ENCODE data around the gene SLC28A3. TPM values are rescaled to one million over a fixed set of nuclear protein-coding genes. Genes with fewer than 3 reads are reported as not detected.
A peak's percentile ranks its signal among the peaks of the same experiment; 100 is the strongest.
"Not testable (repeated sequence)": the region's sequence is repeated elsewhere in the genome, so short reads cannot be mapped to it uniquely, and the experiment has no call there.

SLC28A3 gene
- total RNA-seq, result 0.32 and 0.43 TPM in 2 replicates

- no peak for DNase-seq (ENCODE audit: low read depth)
- no peak for TF ChIP-seq CTCF (IDR thresholded peaks at IDR 0.05; ENCODE audit: insufficient read depth, low read depth, low read length)
- no peak within 1 kb of the TSS for H3K4me3 ChIP-seq (ENCODE audit: low read depth, low read length)
These were observed at the start of gene SLC28A3 for GRCh38 chr9:84340535-84340934. Gene SLC28A3, minus strand, starts transcription at chr9:84340758. Its CDS starts 125 bp downstream, at chr9:84340633.

GRCh38 chr9:84390254-84390653, 49.7 kb upstream of the SLC28A3 start:
- not testable (repeated sequence) for DNase-seq (ENCODE audit: low read depth)

GRCh38 chr9:84387821-84388220, 47.3 kb upstream of the SLC28A3 start:
- TF ChIP-seq CTCF (IDR thresholded peaks at IDR 0.05; ENCODE audit: insufficient read depth, low read depth, low read length), result no peak

More at GRCh38 chr9:84390254-84390653, 49.7 kb upstream of the SLC28A3 start:
- not testable (repeated sequence) for H3K4me3 ChIP-seq (ENCODE audit: low read depth, low read length)

GRCh38 chr9:84386753-84387152, 46.2 kb upstream of the SLC28A3 start:
- H3K4me3 ChIP-seq (ENCODE audit: low read depth, low read length), result no peak overlapping the region
- TF ChIP-seq CTCF (IDR thresholded peaks at IDR 0.05; ENCODE audit: insufficient read depth, low read depth, low read length), result no peak
- no peak for DNase-seq (ENCODE audit: low read depth)

More at GRCh38 chr9:84387821-84388220, 47.3 kb upstream of the SLC28A3 start:
- H3K4me3 ChIP-seq (ENCODE audit: low read depth, low read length), result no peak overlapping the region
- DNase-seq (ENCODE audit: low read depth), result peak; percentile 53

GRCh38 chr9:84385386-84386040, 45.0 kb upstream of the SLC28A3 start:
- no peak for TF ChIP-seq CTCF (IDR thresholded peaks at IDR 0.05; ENCODE audit: insufficient read depth, low read depth, low read length)
- H3K4me3 ChIP-seq (ENCODE audit: low read depth, low read length), result no peak overlapping the region
- DNase-seq (ENCODE audit: low read depth), result no peak

- no peak for DNase-seq (ENCODE audit: low read depth)
- no peak for TF ChIP-seq CTCF (IDR thresholded peaks at IDR 0.05; ENCODE audit: insufficient read depth, low read depth, low read length)
- H3K4me3 ChIP-seq (ENCODE audit: low read depth, low read length), result no peak overlapping the region
These were observed 44.1 kb upstream of the SLC28A3 start for GRCh38 chr9:84384617-84385016.

GRCh38 chr9:84383178-84383577, 42.6 kb upstream of the SLC28A3 start:
- no peak for TF ChIP-seq CTCF (IDR thresholded peaks at IDR 0.05; ENCODE audit: insufficient read depth, low read depth, low read length)
- H3K4me3 ChIP-seq (ENCODE audit: low read depth, low read length), result no peak overlapping the region
- no peak for DNase-seq (ENCODE audit: low read depth)

Data from fibroblast of villous mesenchyme (primary cell).